DOHH2 (cell line): Measurements from ENCODE around the gene CSNK2A3.

Experiments
- EZH2phosphoT487 ChIP-seq: fragments of 200-600 bp; sonication (generic); IDR thresholded peaks from 2 replicates; pipeline ENCODE4 v1.6.1; 2017; ENCODE audit warnings: borderline replicate concordance, mild to moderate bottlenecking, antibody characterized with exemption, low read length, moderate library complexity, mixed read lengths
- TF ChIP-seq, protein P1 (sequence below): fragments of 200-600 bp; sonication (generic); IDR thresholded peaks from one replicate; pipeline ENCODE4 v1.5.1; 2014; ENCODE audit warnings: antibody characterized with exemption, mild to moderate bottlenecking, low read depth, low read length; ENCODE audit not compliant: poor library complexity, severe bottlenecking

DNA sequence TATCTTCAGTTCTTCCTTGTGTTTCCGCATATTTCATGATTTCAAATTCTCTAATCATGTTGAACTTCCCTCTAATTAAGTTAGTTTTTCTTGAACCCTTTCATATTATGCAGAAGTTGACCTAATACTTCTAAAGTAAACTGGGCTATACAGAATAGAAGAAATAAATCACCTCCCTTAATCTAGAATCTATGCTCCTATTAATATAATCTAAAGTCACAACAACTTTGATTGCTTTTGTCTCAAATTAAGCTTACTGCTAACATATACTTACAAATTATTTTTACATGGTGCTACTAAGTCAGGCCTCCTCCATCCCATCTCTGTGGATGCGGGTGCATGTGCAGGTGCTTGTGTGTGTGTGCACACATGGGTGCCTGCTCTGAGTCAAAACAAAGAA lies 27.3 kb upstream of the CSNK2A3 start:
- TF ChIP-seq, protein P1, sequence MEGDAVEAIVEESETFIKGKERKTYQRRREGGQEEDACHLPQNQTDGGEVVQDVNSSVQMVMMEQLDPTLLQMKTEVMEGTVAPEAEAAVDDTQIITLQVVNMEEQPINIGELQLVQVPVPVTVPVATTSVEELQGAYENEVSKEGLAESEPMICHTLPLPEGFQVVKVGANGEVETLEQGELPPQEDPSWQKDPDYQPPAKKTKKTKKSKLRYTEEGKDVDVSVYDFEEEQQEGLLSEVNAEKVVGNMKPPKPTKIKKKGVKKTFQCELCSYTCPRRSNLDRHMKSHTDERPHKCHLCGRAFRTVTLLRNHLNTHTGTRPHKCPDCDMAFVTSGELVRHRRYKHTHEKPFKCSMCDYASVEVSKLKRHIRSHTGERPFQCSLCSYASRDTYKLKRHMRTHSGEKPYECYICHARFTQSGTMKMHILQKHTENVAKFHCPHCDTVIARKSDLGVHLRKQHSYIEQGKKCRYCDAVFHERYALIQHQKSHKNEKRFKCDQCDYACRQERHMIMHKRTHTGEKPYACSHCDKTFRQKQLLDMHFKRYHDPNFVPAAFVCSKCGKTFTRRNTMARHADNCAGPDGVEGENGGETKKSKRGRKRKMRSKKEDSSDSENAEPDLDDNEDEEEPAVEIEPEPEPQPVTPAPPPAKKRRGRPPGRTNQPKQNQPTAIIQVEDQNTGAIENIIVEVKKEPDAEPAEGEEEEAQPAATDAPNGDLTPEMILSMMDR, result no peak
- no peak for TF ChIP-seq EZH2phosphoT487
